WTC11 (cell line): ENCODE measurements around the gene NKX6-2. TPM values are rescaled to one million over a fixed set of nuclear protein-coding genes. Genes with fewer than 3 reads are reported as not detected.

Experiments used
- ATAC-seq: fragments of 200-7000 bp; cut with Tn5 transposase; 2 replicates; pipeline ENCODE4 v1.10.0; 2021; ENCODE audit warnings: mild to moderate bottlenecking, moderate library complexity
- CTCF ChIA-PET: fragments of 300-600 bp; sonication (Branson Sonifier 250); formaldehyde crosslinking; loops from one replicate; lab custom pipeline; 2021; ENCODE audit warnings: antibody characterized with exemption; lab: Charles Lee
- POLR2A ChIA-PET: fragments of 350-600 bp; sonication (Branson Sonifier 250); formaldehyde crosslinking; loops from one replicate; lab custom pipeline; 2021; ENCODE audit warnings: antibody characterized with exemption; lab: Charles Lee
- DNase-seq: peaks from one replicate; pipeline ENCODE4 v3.0.0; 2021; ENCODE audit warnings: low spot score
- H3K27ac Mint-ChIP-seq: 2 replicates; pipeline ENCODE4 v1.8.0; 2021; ENCODE audit warnings: mixed read lengths
- H3K27me3 Mint-ChIP-seq: 2 replicates; pipeline ENCODE4 v1.8.0; 2021; ENCODE audit warnings: low read depth, mild to moderate bottlenecking, moderate library complexity, mixed read lengths
- H3K36me3 Mint-ChIP-seq: 2 replicates; pipeline ENCODE4 v1.8.0; 2021; ENCODE audit warnings: mixed read lengths
- H3K4me1 Mint-ChIP-seq: 2 replicates; pipeline ENCODE4 v1.8.0; 2022; ENCODE audit warnings: mixed read lengths
- H3K4me3 Mint-ChIP-seq: 2 replicates; pipeline ENCODE4 v1.8.0; 2021; ENCODE audit warnings: mild to moderate bottlenecking, moderate library complexity, mixed read lengths
- H3K9me3 Mint-ChIP-seq: 2 replicates; pipeline ENCODE4 v1.8.0; 2021; ENCODE audit warnings: mixed read lengths
- ARID4B ChIP-seq: sonication (generic); formaldehyde crosslinking; IDR thresholded peaks from 2 replicates; pipeline ENCODE4 v1.8.0; 2023; ENCODE audit warnings: missing genetic modification reagents, mild to moderate bottlenecking, borderline replicate concordance
- ATF3 ChIP-seq: sonication (generic); formaldehyde crosslinking; conservative IDR thresholded peaks from 2 replicates; pipeline ENCODE4 v1.8.1; 2022; ENCODE audit warnings: mild to moderate bottlenecking, missing genetic modification reagents
- CBFB ChIP-seq: sonication (generic); formaldehyde crosslinking; IDR thresholded peaks from 2 replicates; pipeline ENCODE4 v1.8.1; 2022; ENCODE audit warnings: mild to moderate bottlenecking, low read depth, missing genetic modification reagents
- CREM ChIP-seq: sonication (generic); formaldehyde crosslinking; IDR thresholded peaks from 2 replicates; pipeline ENCODE4 v1.8.1; 2022; ENCODE audit warnings: mild to moderate bottlenecking, missing genetic modification reagents, moderate library complexity
- FOXJ3 ChIP-seq: sonication (generic); formaldehyde crosslinking; IDR thresholded peaks from 2 replicates; pipeline ENCODE4 v1.9.0; 2021; ENCODE audit warnings: missing genetic modification reagents, mild to moderate bottlenecking, borderline replicate concordance
- GABPB1 ChIP-seq: sonication (generic); formaldehyde crosslinking; IDR thresholded peaks from 2 replicates; pipeline ENCODE4 v1.8.1; 2023; ENCODE audit warnings: mild to moderate bottlenecking, missing genetic modification reagents
- JUN ChIP-seq: sonication (generic); formaldehyde crosslinking; IDR thresholded peaks from 2 replicates; pipeline ENCODE4 v1.8.0; 2023; ENCODE audit warnings: mild to moderate bottlenecking, missing genetic modification reagents
- PRDM15 ChIP-seq: sonication (generic); formaldehyde crosslinking; IDR thresholded peaks from 2 replicates; pipeline ENCODE4 v1.8.0; 2022; ENCODE audit warnings: missing genetic modification reagents
- RELA ChIP-seq: sonication (generic); formaldehyde crosslinking; IDR thresholded peaks from 2 replicates; pipeline ENCODE4 v1.8.1; 2022; ENCODE audit warnings: missing genetic modification reagents, mild to moderate bottlenecking, borderline replicate concordance
- SMAD3 ChIP-seq: sonication (generic); formaldehyde crosslinking; IDR thresholded peaks from 2 replicates; pipeline ENCODE4 v1.8.0; 2022; ENCODE audit warnings: missing genetic modification reagents, mild to moderate bottlenecking, borderline replicate concordance
- TCF7 ChIP-seq: sonication (generic); formaldehyde crosslinking; IDR thresholded peaks from 2 replicates; pipeline ENCODE4 v1.8.0; 2022; ENCODE audit warnings: mild to moderate bottlenecking, low read depth, missing genetic modification reagents, moderate library complexity
- TEAD1 ChIP-seq: sonication (generic); formaldehyde crosslinking; IDR thresholded peaks from 2 replicates; pipeline ENCODE4 v1.8.0; 2022; ENCODE audit warnings: mild to moderate bottlenecking, missing genetic modification reagents
- TP53 ChIP-seq: sonication (generic); formaldehyde crosslinking; IDR thresholded peaks from 2 replicates; pipeline ENCODE4 v1.8.1; 2023; ENCODE audit warnings: mild to moderate bottlenecking, missing genetic modification reagents
- USF1 ChIP-seq: sonication (generic); formaldehyde crosslinking; IDR thresholded peaks from 2 replicates; pipeline ENCODE4 v1.8.0; 2022; ENCODE audit warnings: mild to moderate bottlenecking, missing genetic modification reagents
- ZBTB21 ChIP-seq: sonication (generic); formaldehyde crosslinking; IDR thresholded peaks from 2 replicates; pipeline ENCODE4 v1.8.1; 2023; ENCODE audit warnings: mild to moderate bottlenecking, missing genetic modification reagents, borderline replicate concordance
- ZNF219 ChIP-seq: sonication (generic); formaldehyde crosslinking; IDR thresholded peaks from 2 replicates; pipeline ENCODE4 v1.8.0; 2023; ENCODE audit warnings: missing genetic modification reagents, mild to moderate bottlenecking, borderline replicate concordance
- ZNF232 ChIP-seq: sonication (generic); formaldehyde crosslinking; IDR thresholded peaks from 2 replicates; pipeline ENCODE4 v1.8.0; 2022; ENCODE audit warnings: mild to moderate bottlenecking, missing genetic modification reagents
- ZNF317 ChIP-seq: sonication (generic); formaldehyde crosslinking; IDR thresholded peaks from 2 replicates; pipeline ENCODE4 v1.8.1; 2023; ENCODE audit warnings: low read depth, mild to moderate bottlenecking, moderate library complexity, missing genetic modification reagents, borderline replicate concordance
- ZNF396 ChIP-seq: fragments of 250-450 bp; sonication (Bioruptor Pico); IDR thresholded peaks from 2 replicates; pipeline ENCODE4 v1.8.0; 2021; ENCODE audit warnings: mild to moderate bottlenecking, moderate library complexity, borderline replicate concordance
- ZNF671 ChIP-seq: fragments of 250-450 bp; sonication (Bioruptor Pico); IDR thresholded peaks from 2 replicates; pipeline ENCODE4 v1.8.0; 2021; ENCODE audit warnings: mild to moderate bottlenecking
- total RNA-seq: library from RNA; stranded (reverse); gene quantifications from 3 replicates; pipeline ENCODE4 v1.2.3, GENCODE V29; 2021
- TF ChIP-seq, protein P1 (sequence below): fragments of 200-600 bp; IDR thresholded peaks from 2 replicates; pipeline ENCODE4 v1.8.0; 2022; ENCODE audit warnings: antibody characterized with exemption
- TF ChIP-seq, protein P2 (sequence below): sonication (generic); formaldehyde crosslinking; IDR thresholded peaks from 2 replicates; pipeline ENCODE4 v1.8.1; 2023; ENCODE audit warnings: mild to moderate bottlenecking, missing genetic modification reagents

NKX6-2 gene
- total RNA-seq, 1 experiment from 2014 or later, result 0.15 TPM

DNA sequence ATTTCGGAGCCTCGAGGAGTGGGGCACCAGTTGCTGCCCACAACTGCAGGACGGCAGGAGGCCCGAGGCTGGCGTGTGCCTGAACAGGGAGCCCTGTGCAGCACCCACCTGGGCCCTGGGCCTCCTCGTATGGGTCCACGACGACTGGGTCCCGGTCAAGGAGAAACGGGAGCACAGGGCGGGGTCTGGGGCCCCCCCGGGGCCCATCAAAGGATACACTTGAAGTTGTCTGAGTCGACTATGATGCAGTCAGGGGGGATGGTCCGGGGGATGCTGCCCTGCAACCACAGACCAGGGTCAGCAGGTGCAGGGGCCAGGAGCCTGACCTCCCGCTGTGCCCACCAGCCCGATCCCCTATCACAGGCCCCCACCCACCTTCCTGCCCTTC is 28.5 kb upstream of the NKX6-2 start:
- ChIA-PET POLR2A (no interaction called here), CTCF (no interaction called here)
- Mint-ChIP-seq H3K27me3 (no peaks in the 10 kb centered on the region), H3K4me1 (no peaks in the 10 kb centered on the region), H3K36me3 (no peaks in the 10 kb centered on the region; the same call in 1 of the 2 replicates), H3K4me3 (no peak overlapping the region), H3K9me3 (peaks cover 7% of the 10 kb centered on the region), H3K27ac (no peak overlapping the region)
- DNase-seq, result no peak
- TF ChIP-seq CBFB (no peak), ZNF396 (no peak), ATF3 (CRISPR knock-in tag) (no peak), ARID4B (CRISPR knock-in tag) (no peak), RELA (CRISPR knock-in tag) (no peak), ZBTB21 (CRISPR knock-in tag) (no peak), ZNF317 (CRISPR knock-in tag) (no peak), TCF7 (CRISPR knock-in tag) (no peak), FOXJ3 (CRISPR knock-in tag) (no peak), CREM (CRISPR knock-in tag) (no peak), JUN (CRISPR knock-in tag) (no peak), USF1 (CRISPR knock-in tag) (no peak)
- TF ChIP-seq, protein P1, sequence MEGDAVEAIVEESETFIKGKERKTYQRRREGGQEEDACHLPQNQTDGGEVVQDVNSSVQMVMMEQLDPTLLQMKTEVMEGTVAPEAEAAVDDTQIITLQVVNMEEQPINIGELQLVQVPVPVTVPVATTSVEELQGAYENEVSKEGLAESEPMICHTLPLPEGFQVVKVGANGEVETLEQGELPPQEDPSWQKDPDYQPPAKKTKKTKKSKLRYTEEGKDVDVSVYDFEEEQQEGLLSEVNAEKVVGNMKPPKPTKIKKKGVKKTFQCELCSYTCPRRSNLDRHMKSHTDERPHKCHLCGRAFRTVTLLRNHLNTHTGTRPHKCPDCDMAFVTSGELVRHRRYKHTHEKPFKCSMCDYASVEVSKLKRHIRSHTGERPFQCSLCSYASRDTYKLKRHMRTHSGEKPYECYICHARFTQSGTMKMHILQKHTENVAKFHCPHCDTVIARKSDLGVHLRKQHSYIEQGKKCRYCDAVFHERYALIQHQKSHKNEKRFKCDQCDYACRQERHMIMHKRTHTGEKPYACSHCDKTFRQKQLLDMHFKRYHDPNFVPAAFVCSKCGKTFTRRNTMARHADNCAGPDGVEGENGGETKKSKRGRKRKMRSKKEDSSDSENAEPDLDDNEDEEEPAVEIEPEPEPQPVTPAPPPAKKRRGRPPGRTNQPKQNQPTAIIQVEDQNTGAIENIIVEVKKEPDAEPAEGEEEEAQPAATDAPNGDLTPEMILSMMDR, result no peak
- no peak for ATAC-seq

- DNase-seq (no peak), ATAC-seq (no peak)
- H3K27me3 Mint-ChIP-seq, result no peaks in the 10 kb centered on the region
- H3K9me3 Mint-ChIP-seq, result peaks cover under 1% of the 10 kb centered on the region
- H3K4me1 Mint-ChIP-seq, result no peaks in the 10 kb centered on the region
- no peak overlapping the region for H3K27ac Mint-ChIP-seq
- no peaks in the 10 kb centered on the region for H3K36me3 Mint-ChIP-seq
- ChIA-PET POLR2A (no interaction called here), CTCF (no interaction called here)
- H3K4me3 Mint-ChIP-seq, result no peak overlapping the region
- TF ChIP-seq, protein P2, sequence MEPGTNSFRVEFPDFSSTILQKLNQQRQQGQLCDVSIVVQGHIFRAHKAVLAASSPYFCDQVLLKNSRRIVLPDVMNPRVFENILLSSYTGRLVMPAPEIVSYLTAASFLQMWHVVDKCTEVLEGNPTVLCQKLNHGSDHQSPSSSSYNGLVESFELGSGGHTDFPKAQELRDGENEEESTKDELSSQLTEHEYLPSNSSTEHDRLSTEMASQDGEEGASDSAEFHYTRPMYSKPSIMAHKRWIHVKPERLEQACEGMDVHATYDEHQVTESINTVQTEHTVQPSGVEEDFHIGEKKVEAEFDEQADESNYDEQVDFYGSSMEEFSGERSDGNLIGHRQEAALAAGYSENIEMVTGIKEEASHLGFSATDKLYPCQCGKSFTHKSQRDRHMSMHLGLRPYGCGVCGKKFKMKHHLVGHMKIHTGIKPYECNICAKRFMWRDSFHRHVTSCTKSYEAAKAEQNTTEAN (CRISPR knock-in tag), result no peak
- TF ChIP-seq PRDM15 (CRISPR knock-in tag) (no peak), ZNF219 (CRISPR knock-in tag) (no peak), TEAD1 (no peak), ZNF232 (no peak), SMAD3 (CRISPR knock-in tag) (no peak), ZNF671 (CRISPR knock-in tag) (no peak), GABPB1 (CRISPR knock-in tag) (no peak), TP53 (CRISPR knock-in tag) (no peak)
Observed at GRCh38 chr10:132813560-132814468, 27.9 kb upstream of the NKX6-2 start.
